Parathyroid adenoma (tissue), 2 donors: ENCODE measurements around the gene SYNPO2.

ENCODE experiments used
- H2AFZ ChIP-seq: fragments of 300-600 bp; sonication (generic); one replicate; pipeline ENCODE4 v1.7.0; 2017; ENCODE audit warnings: antibody characterized with exemption, mild to moderate bottlenecking
- H3K27ac ChIP-seq: fragments of 300-600 bp; sonication (generic); one replicate; pipeline ENCODE4 v1.7.0; 2017
- H3K27me3 ChIP-seq: fragments of 300-600 bp; sonication (generic); one replicate; pipeline ENCODE4 v1.7.0; 2017; ENCODE audit warnings: low read length; ENCODE audit not compliant: control insufficient read depth, insufficient read depth
- H3K36me3 ChIP-seq: fragments of 300-600 bp; sonication (generic); one replicate; pipeline ENCODE4 v1.7.0; 2017; ENCODE audit warnings: low read length; ENCODE audit not compliant: control insufficient read depth, insufficient read depth
- H3K4me1 ChIP-seq: fragments of 300-600 bp; sonication (generic); one replicate; pipeline ENCODE4 v1.7.0; 2017; ENCODE audit warnings: control low read depth
- H3K4me2 ChIP-seq: fragments of 300-600 bp; sonication (generic); one replicate; pipeline ENCODE4 v1.7.0; 2017; ENCODE audit warnings: low read length
- H3K4me3 ChIP-seq: fragments of 300-600 bp; sonication (generic); one replicate; pipeline ENCODE4 v1.7.0; 2017; ENCODE audit warnings: low read depth, low read length
- H3K79me2 ChIP-seq: fragments of 300-600 bp; sonication (generic); one replicate; pipeline ENCODE4 v1.7.0; 2017; ENCODE audit warnings: control low read depth
- H3K9ac ChIP-seq: fragments of 300-600 bp; sonication (generic); one replicate; pipeline ENCODE4 v1.7.0; 2017; ENCODE audit warnings: mild to moderate bottlenecking
- H3K9me3 ChIP-seq: fragments of 300-600 bp; sonication (generic); one replicate; pipeline ENCODE4 v1.7.0; 2017; ENCODE audit warnings: low read length; ENCODE audit not compliant: control insufficient read depth
- TF ChIP-seq, protein P1 (sequence below): fragments of 300-600 bp; sonication (generic); IDR thresholded peaks from one replicate; pipeline ENCODE4 v1.7.0; 2017; ENCODE audit warnings: antibody characterized with exemption, mild to moderate bottlenecking
- donor health status: primary hyperparathyroidism.

The SYNPO2 gene

DNA sequence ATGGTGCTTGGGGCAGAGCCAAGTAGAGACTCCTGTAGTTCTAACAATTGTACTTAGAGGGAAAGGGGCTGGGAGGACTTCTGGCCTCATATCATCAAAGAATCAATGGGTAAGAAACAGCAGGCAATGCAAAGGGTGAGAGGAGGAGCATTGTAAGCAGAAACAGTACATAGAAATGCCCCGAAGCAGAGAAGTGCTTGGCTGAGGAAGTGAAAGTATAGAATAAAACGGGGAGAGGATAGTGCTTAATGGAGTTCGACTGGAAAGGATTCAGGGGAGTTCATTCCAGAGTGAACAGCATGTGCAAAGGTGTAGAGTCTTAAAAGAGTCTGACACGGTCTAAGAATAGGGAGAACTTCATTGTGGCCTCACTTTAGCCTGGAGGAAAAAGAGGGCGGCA, 103.0 kb downstream of the SYNPO2 start:
- Histone ChIP-seq H3K4me3 (no peak overlapping the region), H3K27me3 (no peaks in the 10 kb centered on the region), H3K36me3 (no peaks in the 10 kb centered on the region), H3K4me2 (no peak overlapping the region), H3K9ac (no peak overlapping the region), H3K9me3 (no peaks in the 10 kb centered on the region), H3K27ac (no peak overlapping the region), H3K79me2 (no peaks in the 10 kb centered on the region), H3K4me1 (no peaks in the 10 kb centered on the region), H2AFZ (no peak overlapping the region)
- TF ChIP-seq, protein P1, sequence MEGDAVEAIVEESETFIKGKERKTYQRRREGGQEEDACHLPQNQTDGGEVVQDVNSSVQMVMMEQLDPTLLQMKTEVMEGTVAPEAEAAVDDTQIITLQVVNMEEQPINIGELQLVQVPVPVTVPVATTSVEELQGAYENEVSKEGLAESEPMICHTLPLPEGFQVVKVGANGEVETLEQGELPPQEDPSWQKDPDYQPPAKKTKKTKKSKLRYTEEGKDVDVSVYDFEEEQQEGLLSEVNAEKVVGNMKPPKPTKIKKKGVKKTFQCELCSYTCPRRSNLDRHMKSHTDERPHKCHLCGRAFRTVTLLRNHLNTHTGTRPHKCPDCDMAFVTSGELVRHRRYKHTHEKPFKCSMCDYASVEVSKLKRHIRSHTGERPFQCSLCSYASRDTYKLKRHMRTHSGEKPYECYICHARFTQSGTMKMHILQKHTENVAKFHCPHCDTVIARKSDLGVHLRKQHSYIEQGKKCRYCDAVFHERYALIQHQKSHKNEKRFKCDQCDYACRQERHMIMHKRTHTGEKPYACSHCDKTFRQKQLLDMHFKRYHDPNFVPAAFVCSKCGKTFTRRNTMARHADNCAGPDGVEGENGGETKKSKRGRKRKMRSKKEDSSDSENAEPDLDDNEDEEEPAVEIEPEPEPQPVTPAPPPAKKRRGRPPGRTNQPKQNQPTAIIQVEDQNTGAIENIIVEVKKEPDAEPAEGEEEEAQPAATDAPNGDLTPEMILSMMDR, result no peak

GRCh38 chr4:118992149-118992548, 103.5 kb downstream of the SYNPO2 start:
- Histone ChIP-seq H3K79me2 (no peaks in the 10 kb centered on the region), H3K4me3 (no peak overlapping the region), H3K36me3 (no peaks in the 10 kb centered on the region), H3K27me3 (no peaks in the 10 kb centered on the region), H2AFZ (no peak overlapping the region), H3K4me2 (no peak overlapping the region), H3K9ac (no peak overlapping the region), H3K9me3 (no peaks in the 10 kb centered on the region), H3K4me1 (no peaks in the 10 kb centered on the region), H3K27ac (no peak overlapping the region)
- TF ChIP-seq, protein P1, result no peak

DNA sequence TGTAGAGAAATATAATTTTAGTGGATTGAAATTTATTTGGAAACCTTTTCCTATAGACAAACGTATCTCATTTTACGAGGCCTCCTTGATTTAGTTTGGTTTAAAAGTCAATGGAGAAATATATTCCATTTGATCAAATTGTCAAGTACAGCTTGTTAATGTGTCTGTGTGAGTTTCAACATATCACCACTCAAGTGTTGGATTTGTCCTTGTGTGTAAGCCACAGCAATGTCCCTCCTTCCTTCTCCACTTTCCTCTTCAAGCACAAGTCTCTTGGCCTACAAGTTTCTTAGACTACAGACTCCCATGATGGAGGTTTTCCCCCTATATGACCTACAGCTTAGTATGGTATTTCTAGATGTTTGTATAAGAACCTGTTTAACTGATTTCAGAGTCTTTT, 104.7 kb downstream of the SYNPO2 start:
- no peak overlapping the region for H3K4me3 ChIP-seq
- no peaks in the 10 kb centered on the region for H3K36me3 ChIP-seq
- no peaks in the 10 kb centered on the region for H3K9me3 ChIP-seq
- H3K27me3 ChIP-seq, result no peaks in the 10 kb centered on the region
- no peaks in the 10 kb centered on the region for H3K79me2 ChIP-seq
- no peak overlapping the region for H2AFZ ChIP-seq
- H3K4me1 ChIP-seq, result no peaks in the 10 kb centered on the region
- H3K9ac ChIP-seq, result no peak overlapping the region
- H3K27ac ChIP-seq, result no peak overlapping the region
- no peak overlapping the region for H3K4me2 ChIP-seq
- TF ChIP-seq, protein P1, result no peak

- Histone ChIP-seq H3K9ac (no peak overlapping the region), H3K4me3 (no peak overlapping the region), H3K27me3 (no peaks in the 10 kb centered on the region), H3K27ac (no peak overlapping the region), H3K4me1 (no peaks in the 10 kb centered on the region), H3K9me3 (no peaks in the 10 kb centered on the region), H3K36me3 (no peaks in the 10 kb centered on the region), H3K79me2 (no peaks in the 10 kb centered on the region), H3K4me2 (no peak overlapping the region), H2AFZ (no peak overlapping the region)
- TF ChIP-seq, protein P1, result no peak
Observed at GRCh38 chr4:118994030-118994429, 105.4 kb downstream of the SYNPO2 start.

GRCh38 chr4:118995693-118996391, 107.2 kb downstream of the SYNPO2 start:
- Histone ChIP-seq H2AFZ (no peak overlapping the region), H3K4me2 (no peak overlapping the region), H3K4me1 (no peaks in the 10 kb centered on the region), H3K27ac (no peak overlapping the region), H3K9ac (no peak overlapping the region), H3K79me2 (no peaks in the 10 kb centered on the region), H3K9me3 (no peaks in the 10 kb centered on the region), H3K4me3 (no peak overlapping the region), H3K36me3 (no peaks in the 10 kb centered on the region), H3K27me3 (no peaks in the 10 kb centered on the region)
- TF ChIP-seq, protein P1, result no peak
